Activated CD4-positive, CD25-positive, alpha-beta regulatory T cell treated with anti-CD3 and anti-CD28 coated beads, Interleukin-2, amount 50 U/mL, for 24 hours (primary cell): ENCODE measurements around the gene RASIP1.
A peak's percentile ranks its signal among the peaks of the same experiment; 100 is the strongest.
"Not testable (repeated sequence)": the region's sequence is repeated elsewhere in the genome, so short reads cannot be mapped to it uniquely, and the experiment has no call there.

Experiments used
- ATAC-seq, 2 donors: fragments of 150-1000 bp; cut with Tn5 transposase; one replicate each; pipeline ENCODE4 v1.10.0; 2021; ENCODE audit warnings: mild to moderate bottlenecking in 1 of 2, moderate library complexity in 1 of 2

RASIP1 gene

DNA sequence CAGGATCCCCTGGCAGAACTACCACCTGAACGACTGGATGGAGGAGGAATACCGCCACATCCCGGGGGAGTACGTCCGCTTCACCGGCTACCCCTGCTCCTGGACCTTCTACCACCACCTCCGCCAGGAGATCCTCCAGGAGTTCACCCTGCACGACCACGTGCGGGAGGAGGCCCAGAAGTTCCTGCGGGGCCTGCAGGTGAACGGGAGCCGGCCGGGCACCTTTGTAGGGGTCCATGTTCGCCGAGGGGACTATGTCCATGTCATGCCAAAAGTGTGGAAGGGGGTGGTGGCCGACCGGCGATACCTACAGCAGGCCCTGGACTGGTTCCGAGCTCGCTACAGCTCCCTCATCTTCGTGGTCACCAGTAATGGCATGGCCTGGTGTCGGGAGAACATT is 37.1 kb downstream of the RASIP1 start:
- ATAC-seq, result no peak

GRCh38 chr19:48702701-48703100 is 37.7 kb downstream of the RASIP1 start:
- ATAC-seq, result no peak

GRCh38 chr19:48698046-48698445 is 42.4 kb downstream of the RASIP1 start:
- no peak for ATAC-seq

DNA sequence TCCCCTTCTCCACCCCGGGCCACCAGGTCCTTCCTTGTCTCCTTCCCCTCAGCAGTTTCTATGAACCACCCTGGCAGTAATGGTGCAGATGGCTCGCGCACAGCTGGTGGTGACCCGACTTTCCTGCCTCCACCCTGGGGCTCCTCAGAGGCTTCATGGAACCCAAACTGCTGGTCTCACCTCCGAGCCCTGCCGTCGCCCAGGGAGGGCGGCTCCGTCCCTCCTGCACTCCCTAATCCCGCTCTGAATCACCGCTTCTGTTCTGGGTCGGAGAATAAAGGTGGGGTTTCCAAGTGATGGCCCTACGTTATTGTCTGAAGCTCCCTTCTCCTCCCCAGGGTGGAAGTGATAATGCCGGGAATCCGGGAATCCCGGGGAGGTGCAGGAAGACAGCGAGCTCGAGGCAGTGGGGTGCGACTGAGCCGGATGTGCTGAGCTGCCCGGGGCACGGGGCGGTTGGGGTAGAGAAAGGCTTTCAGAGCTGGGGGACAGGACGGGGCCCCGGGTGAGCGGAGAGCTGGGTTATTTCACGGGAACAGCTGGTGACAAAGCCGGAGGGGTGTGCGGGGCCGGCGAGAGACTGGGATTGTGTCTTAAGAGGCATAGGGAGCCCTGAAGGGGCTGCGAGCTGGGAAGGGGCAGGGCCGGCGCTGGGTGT is 43.9 kb downstream of the RASIP1 start:
- ATAC-seq, result no peak

GRCh38 chr19:48695743-48696352 is 44.6 kb downstream of the RASIP1 start, which contains the start of gene FUT2:
TSS of gene FUT2 (plus strand) at chr19:48695971. CDS start at chr19:48702957, 6,986 bp downstream.
- no peak for ATAC-seq

GRCh38 chr19:48693629-48694028 is 46.8 kb downstream of the RASIP1 start:
- not testable (repeated sequence) for ATAC-seq

DNA sequence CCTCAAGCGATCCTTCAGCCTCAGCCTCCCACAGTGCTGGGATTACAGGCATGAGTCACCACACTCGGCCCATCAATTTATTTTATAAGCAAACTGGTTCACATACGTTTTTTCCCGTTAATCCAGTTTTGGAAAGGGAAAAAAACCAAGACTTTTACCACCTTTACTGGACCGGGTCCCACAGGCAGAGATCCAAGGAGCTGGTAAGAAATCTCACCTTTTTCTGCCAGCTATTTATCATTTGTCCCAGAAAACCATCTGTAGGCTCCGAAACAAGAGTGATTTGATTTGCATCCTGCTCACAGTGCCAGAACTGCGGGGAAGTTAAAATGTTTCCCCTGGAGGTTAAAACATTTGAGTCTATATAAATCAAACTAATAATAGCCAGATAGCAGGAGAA is 51.0 kb downstream of the RASIP1 start:
- ATAC-seq, result no peak

GRCh38 chr19:48687776-48688175 is 52.6 kb downstream of the RASIP1 start:
- ATAC-seq, result no peak

- not testable (repeated sequence) for ATAC-seq
Measured at GRCh38 chr19:48686637-48687036, 53.8 kb downstream of the RASIP1 start.

DNA sequence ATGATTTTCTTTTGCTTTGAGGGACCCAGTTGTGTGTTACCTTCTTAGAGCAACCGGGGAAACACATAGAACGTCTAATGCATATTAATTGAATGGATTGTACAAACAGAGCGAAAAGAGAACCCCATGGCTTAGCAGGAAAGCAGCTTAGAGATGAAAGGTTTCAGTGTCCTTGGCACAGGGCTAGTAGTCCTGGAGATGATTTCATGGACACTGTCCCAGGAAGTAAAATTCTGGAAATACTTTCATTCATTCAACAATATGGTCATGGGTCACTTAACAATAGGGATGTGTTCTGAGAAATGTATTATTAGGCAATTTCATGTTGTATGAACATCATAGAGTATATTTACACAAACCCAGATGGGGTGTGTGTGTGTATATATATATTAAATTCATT is 54.3 kb downstream of the RASIP1 start:
- no peak for ATAC-seq

DNA sequence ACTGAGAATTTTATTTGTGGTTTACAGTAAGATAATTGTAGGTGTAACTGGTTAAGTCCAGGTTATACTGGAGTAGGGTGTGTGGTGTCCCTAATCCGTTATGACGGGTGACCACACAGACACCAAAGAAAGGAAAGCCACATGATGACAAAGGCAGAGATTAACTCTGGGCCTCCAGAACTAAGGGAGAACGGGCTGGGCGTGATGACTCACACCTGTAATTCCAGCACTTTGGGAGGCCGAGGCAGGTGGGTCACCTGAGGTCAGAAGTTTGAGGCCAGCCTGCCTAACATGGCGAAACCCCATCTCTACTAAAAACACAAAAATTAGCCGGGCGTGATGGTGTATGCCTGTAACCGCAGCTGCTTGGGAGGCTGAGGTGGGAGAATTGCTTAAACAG is 54.8 kb downstream of the RASIP1 start:
- no peak for ATAC-seq

GRCh38 chr19:48683349-48683748 is 57.1 kb downstream of the RASIP1 start:
- ATAC-seq, result no peak

GRCh38 chr19:48681127-48681470 is 59.3 kb downstream of the RASIP1 start:
- ATAC-seq, result no peak

- no peak for ATAC-seq
Measured at GRCh38 chr19:48680436-48681126, 59.8 kb downstream of the RASIP1 start.

DNA sequence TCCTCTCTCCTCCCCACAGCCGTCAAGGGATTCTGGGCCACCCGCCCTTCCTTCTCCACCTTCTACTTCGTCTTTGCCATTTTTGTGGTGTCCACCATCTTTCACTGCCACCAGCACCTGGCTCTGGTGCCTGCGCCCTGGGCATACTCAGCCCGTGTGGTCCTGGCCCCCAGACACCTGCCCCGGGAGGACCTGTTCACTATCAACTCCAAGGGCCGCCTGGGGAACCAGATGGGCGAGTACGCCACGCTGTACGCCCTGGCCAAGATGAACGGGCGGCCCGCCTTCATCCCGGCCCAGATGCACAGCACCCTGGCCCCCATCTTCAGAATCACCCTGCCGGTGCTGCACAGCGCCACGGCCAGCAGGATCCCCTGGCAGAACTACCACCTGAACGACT is 60.4 kb downstream of the RASIP1 start:
- ATAC-seq, result not testable (repeated sequence)

GRCh38 chr19:48678201-48678600 is 62.2 kb downstream of the RASIP1 start:
- ATAC-seq, result no peak

- no peak for ATAC-seq
Measured at GRCh38 chr19:48676887-48677286, 63.5 kb downstream of the RASIP1 start.

- no peak for ATAC-seq
Measured at GRCh38 chr19:48676487-48676886, 63.9 kb downstream of the RASIP1 start.

DNA sequence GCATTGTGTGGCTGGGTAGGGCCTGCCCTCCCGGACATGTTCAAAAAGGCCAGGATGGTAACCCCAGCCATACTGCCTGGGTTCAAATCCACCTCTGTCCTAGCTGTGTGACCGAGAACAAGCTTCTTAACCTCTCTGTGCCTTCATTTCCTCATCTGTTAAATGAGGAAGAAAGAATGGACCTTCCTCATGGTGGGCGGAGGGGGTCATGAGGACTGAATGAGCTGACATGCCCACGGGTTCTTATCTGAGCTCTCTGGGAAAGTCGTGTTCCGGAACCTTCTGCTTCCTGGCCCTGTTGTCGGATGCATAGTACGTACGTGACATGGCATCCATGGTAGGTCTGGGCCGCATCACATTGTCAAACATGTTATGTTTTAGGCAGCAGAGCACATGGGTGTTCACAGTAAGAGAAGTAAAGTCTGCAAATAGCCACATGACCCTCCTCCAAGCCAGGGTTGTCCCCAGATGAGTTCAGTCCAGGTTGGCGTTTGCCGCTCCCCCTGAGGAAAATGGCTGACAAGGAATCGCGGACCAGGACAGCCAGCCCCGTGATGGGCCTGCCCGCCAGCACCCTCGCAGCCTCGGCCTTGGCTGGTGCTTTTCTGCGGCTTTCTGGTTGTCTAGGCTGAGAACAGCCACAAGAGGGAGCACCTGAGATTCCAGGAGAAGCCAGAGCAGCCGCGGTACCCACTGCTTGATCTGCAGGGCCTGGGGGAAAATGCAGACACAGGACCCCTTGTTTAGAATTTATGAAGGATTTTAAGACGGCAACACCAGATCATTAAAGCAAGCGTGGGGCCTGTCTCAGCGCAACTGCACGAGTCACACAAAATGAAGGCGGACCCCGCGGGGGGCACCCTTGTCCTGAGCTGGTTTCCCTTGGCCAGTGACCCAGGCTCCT is 65.2 kb downstream of the RASIP1 start:
- peak; percentile 81 to 89 for ATAC-seq

DNA sequence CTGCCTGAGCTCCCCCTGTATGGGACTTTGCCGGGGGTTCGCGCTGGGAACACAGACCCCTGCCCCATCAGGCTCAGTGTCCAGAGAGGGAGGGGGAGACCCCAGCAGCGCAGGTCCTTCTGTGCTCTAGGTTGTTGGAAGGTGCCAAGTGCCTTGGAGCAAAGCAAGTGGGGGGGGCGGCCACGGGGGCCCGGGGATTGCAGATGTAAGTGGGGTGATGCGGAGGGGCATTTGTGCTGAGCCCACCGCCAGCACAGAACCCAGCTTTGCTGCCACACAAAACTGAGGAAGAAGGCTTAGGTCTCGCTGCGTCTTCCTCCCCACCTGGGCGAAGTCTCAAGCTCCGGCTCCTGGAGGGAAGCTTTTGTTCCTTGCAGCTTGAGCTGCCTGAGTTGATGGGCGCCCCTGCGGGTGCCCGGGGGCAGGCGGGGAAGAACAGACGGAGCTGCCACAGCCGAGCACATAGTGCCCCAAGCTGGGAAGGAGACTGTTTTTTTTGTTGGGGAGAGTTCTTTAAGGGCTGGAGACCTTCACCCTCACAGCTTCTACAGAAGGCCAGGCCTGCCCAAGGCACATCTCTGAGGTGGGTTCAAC is 66.1 kb downstream of the RASIP1 start:
- no peak for ATAC-seq

GRCh38 chr19:48673436-48674100 is 66.8 kb downstream of the RASIP1 start:
- ATAC-seq, result no peak

- no peak for ATAC-seq
Measured at GRCh38 chr19:48672994-48673393, 67.4 kb downstream of the RASIP1 start, which contains the start of gene NTN5. TSS of gene NTN5 (minus strand) at chr19:48673017. CDS start at chr19:48670986, 2,031 bp downstream.
